K562 (cell line): ENCODE data around the gene SLC12A6. TPM values are rescaled to one million over a fixed set of nuclear protein-coding genes. Genes with fewer than 3 reads are reported as not detected.
A peak's percentile ranks its signal among the peaks of the same experiment; 100 is the strongest.

Source experiments
- AFF1 ChIP-seq, 2 experiments: fragments of 450-650 bp; IDR thresholded peaks; 2 replicates each; pipeline ENCODE4 v1.6.1; 2018; ENCODE audit warnings: mild to moderate bottlenecking in 2 of 2, low read depth in 1 of 2; ENCODE audit not compliant: partially characterized antibody in 2 of 2
- GTF2F1 ChIP-seq: IDR thresholded peaks from 2 replicates; pipeline ENCODE4 v1.6.1; 2011; ENCODE audit warnings: low read depth, low read length, improper control_type of control experiment
- PATZ1 ChIP-seq: fragments of 250-450 bp; sonication (Bioruptor Pico); IDR thresholded peaks from 2 replicates; pipeline ENCODE4 v1.5.0; 2020; ENCODE audit warnings: mild to moderate bottlenecking, borderline replicate concordance
- XRCC5 ChIP-seq: fragments of 200-400 bp; formaldehyde crosslinking; IDR thresholded peaks from 2 replicates; pipeline ENCODE4 v1.6.1; 2017; ENCODE audit warnings: low read depth, mild to moderate bottlenecking, low read length
- ZNF318 ChIP-seq, 2 experiments: fragments of 450-650 bp; IDR thresholded peaks; 2 replicates each; pipeline ENCODE4 v1.6.1; 2016; ENCODE audit warnings: mild to moderate bottlenecking in 2 of 2, borderline replicate concordance in 1 of 2, low read depth in 1 of 2, moderate library complexity in 1 of 2
- ZNF512 ChIP-seq: IDR thresholded peaks from 2 replicates; pipeline ENCODE4 v1.6.1; 2016; ENCODE audit warnings: missing genetic modification characterization, missing compliant biosample characterization
- ZNF79 ChIP-seq: fragments of 250-450 bp; sonication (Bioruptor Pico); IDR thresholded peaks from 2 replicates; pipeline ENCODE4 v1.4.0; 2020; ENCODE audit warnings: low read depth, mild to moderate bottlenecking, moderate library complexity
- polyA plus RNA-seq, 8 experiments: library from polyadenylated mRNA; depleted of rRNA in 4 of 8; stranded (reverse) in 5 of 8; unstranded in 3 of 8; fragments of >200 nt; fragmentation: Nextera tagmentation in 2 of 8; fragmentation: Illumina TruSeq in 1 of 8; extraction: Ambion mirVana in 2 of 8; extraction: Trizol in 1 of 8; gene quantifications; 2 replicates each; pipeline versions ENCODE4 v1.2.1 to v1.2.3, GENCODE V29; 2011 to 2014; ENCODE audit warnings: inconsistent platforms in 1 of 8, missing spikeins in 1 of 8
- total RNA-seq, 7 experiments: library from RNA; depleted of rRNA in 6 of 7; stranded (reverse); fragments of >200 nt in 6 of 7; fragmentation: Illumina TruSeq in 2 of 7; extraction: Trizol in 2 of 7; gene quantifications; 2 replicates each; pipeline versions ENCODE4 v1.2.1 to v1.2.3, GENCODE V29; 2011 to 2021; ENCODE audit warnings: low replicate concordance in 1 of 7

Gene SLC12A6
- total and polyA plus RNA-seq, 9 of the 15 experiments (the other 6 are each of a cell fraction or from before 2014, with no cell fraction given): 1.4 to 16.4 (median 6.7) TPM

- TF ChIP-seq GTF2F1: no peak
- TF ChIP-seq AFF1 (IDR thresholded peaks at IDR 0.05; ENCODE audit: low read depth in 1 of 2, partially characterized antibody in 2 of 2): no peak
- TF ChIP-seq PATZ1 (CRISPR knock-in tag): no peak
- no peak for TF ChIP-seq ZNF318 (IDR thresholded peaks at IDR 0.05; ENCODE audit: borderline replicate concordance in 1 of 2, low read depth in 1 of 2)
- no peak for TF ChIP-seq XRCC5
- TF ChIP-seq ZNF512: no peak
- 0 out of 2 replicates have a peak, but pooled peaks have one; percentile 28 for TF ChIP-seq ZNF79 (CRISPR knock-in tag)
Measured at GRCh38 chr15:34336231-34336990, 1.2 kb downstream of the SLC12A6 start (continued).
